GM19438 (cell line): ENCODE measurements around the gene L1TD1.
"Not testable (repeated sequence)": the region's sequence is repeated elsewhere in the genome, so short reads cannot be mapped to it uniquely, and the experiment has no call there.

Experiments used
- ATAC-seq: cut with Tn5 transposase; IDR thresholded peaks from one replicate; pipeline ENCODE4 v1.9.1; 2021; ENCODE audit warnings: low read depth; ENCODE audit not compliant: unreplicated experiment

Gene L1TD1

DNA sequence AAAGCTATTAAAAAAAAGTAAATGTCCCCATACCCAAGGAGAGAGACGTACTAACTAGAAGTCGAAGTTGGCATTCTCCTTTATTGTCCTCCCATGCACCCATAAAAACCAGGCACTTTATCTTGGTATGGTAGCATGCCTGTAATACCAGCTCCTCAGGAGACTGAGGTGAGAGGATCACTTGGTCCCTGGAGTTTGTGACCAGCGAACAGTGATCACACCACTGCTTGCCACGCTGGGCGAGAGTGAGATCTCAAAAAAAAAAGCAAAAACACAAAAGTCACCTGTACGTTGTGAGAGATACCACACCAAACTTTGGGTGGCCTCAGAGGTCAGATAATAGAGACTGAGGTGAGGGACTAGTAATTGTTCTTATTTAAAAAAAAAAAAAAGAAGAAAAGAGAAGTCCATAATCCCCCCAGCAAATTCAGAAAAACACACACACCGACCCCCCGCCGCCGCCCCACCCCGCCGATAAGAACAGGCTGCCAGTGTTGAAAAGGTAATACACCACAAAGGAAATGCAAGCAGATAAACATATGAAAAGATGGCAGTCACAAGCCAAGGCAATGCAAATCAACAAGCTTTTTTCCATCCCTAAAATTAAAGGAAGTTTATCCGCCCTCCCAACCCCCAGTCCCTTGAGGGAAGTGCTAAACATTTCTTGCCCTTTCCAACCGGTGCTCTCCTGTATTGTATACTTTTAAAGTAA lies 3.6 kb downstream of the L1TD1 start:
- no peak for ATAC-seq

DNA sequence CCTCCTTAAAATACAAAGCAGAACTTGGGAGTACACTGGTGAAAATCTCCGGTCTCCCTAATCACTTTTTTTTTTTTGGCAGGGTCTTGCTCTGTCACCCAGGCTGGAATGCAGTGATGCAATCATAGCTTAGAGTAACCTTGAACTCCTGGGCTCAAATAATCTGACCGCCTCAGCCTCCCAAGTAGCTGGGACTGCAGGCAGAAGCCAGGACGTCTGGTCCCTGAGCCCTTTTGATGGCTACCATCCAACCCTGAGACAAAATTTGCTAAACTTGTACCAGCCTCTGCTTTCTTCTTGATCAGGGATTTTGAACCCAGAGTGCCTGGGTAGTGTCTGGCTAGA lies 4.1 kb downstream of the L1TD1 start:
- no peak for ATAC-seq

DNA sequence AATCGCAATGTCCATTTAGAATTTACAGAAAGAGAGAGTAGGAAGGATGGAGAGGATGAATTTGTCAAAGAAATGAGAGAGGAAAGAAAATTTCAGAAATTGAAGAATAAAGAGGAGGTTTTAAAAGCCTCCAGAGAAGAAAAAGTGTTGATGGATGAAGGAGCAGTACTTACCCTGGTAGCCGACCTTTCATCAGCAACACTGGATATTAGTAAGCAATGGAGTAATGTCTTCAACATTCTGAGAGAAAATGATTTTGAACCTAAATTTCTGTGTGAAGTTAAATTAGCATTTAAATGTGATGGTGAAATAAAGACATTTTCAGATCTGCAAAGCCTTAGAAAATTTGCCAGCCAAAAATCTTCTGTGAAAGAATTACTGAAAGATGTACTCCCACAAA lies 12.5 kb downstream of the L1TD1 start:
- ATAC-seq: no peak

DNA sequence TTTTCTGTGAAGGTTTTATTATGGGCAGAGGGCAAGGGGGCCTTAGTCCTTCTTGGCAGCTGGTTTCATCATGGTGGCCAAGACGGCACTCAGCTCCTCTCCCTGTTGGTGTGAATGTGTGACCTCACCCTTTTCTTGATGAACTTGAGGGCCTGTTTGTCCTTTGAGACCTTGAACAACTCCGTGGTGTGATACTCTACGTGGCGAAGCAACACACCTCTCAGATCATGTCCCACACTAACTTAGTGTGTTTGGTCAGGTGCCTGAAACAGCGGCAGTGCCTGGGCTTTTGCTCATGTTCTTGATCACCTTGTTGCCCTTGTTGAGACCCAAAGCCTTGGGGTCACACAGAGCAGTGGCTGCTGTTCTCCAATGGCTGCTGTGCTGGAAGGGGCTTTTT lies 13.4 kb downstream of the L1TD1 start:
- no peak for ATAC-seq

DNA sequence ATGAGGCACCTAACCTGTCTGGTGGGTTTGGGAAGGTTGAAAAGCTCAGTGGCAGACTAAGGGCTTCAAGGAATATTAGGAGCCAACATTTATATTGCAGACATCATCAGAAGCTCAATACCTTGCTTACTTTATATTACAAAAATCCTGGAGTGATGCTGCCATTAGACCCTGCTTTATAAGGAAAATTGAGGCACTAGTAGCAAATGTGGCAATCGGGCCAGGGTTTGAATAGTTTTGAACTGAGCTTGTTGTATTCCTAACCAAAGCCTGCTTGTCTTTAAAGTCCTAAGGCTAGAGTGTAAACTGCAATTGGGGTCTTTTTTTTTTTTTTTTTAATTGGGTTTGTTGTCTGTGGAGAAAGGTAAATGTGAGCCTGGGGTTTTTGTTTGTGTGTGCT lies 14.3 kb downstream of the L1TD1 start:
- ATAC-seq: no peak

DNA sequence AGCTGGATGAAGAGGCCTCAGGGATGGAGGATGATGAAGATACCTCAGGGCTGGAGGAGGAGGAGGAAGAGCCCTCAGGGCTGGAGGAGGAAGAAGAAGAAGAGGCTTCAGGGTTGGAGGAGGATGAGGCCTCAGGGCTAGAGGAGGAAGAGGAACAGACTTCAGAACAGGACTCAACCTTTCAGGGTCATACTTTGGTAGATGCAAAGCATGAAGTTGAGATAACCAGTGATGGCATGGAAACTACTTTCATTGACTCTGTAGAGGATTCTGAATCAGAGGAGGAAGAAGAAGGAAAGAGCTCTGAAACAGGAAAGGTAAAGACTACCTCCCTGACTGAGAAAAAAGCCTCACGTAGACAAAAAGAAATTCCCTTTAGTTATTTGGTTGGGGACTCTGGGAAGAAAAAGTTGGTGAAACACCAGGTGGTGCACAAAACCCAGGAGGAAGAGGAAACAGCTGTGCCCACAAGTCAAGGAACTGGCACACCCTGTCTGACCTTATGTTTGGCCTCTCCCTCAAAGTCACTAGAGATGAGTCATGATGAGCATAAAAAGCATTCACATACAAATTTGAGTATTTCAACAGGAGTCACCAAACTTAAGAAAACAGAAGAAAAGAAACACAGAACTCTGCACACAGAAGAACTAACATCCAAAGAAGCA lies 15.4 kb downstream of the L1TD1 start:
- ATAC-seq: no peak

DNA sequence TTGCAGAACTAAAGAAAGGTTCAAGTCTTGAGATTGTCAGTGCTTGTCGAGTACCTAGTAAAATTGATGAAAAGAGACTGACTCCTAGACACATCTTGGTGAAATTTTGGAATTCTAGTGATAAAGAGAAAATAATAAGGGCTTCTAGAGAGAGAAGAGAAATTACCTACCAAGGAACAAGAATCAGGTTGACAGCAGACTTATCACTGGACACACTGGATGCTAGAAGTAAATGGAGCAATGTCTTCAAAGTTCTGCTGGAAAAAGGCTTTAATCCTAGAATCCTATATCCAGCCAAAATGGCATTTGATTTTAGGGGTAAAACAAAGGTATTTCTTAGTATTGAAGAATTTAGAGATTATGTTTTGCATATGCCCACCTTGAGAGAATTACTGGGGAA lies 16.3 kb downstream of the L1TD1 start:
- ATAC-seq: no peak

DNA sequence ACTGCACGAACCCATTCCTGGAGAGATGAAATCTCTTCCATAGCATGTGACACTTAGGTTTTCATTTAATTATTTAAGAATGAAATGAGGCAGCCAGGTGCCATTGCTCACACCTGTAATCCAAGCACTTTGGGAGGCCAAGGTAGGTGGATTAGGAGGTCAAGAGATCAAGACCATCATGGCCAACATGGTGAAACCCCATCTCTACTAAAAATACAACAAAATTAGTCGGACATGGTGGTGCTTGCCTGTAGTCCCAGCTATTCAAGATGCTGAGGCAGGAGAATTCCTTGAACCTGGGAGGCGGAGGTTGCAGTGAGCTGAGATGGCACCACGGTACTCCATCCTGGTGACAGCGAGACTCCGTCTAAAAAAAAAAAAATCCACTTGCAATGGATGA lies 17.8 kb downstream of the L1TD1 start:
- ATAC-seq: no peak

DNA sequence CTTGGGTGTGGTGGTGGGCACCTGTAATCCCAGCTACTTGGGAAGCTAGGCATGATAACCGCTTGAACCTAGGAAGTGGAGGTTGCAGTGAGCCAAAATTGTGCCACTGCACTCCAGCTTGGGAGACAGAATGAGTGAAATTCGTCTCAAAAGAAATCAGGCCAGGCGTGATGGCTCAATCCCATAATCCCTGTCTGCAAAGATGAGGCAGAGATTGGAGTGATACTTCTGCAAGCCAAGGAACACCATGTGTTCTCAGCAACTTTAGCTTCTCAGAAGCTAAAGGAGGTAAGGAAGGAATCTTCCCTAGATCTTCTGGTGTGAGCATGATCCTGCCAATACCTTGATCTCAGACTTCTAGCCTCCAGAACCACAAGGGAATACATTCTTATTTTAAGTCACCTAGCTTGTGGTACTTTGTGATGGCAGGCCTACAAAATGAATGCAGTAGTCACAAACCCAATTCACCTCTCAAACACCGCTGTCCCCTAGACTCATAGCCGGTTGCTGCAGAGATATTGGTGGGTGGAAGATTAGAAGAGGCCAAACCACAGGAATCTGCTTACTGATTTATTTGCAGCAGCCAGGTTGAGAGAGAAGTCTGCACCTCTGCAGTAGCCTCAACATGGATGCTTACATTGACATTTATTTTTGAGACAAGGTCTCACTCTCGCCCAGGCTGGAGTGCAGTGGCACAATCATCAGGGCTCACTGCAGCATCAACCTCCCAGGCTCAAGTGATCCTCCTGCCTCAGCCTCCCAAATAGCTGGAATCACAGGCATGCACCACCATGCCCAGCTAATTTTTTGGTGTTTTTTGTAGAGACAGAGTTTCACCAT lies 18.6 kb downstream of the L1TD1 start:
- no peak for ATAC-seq

DNA sequence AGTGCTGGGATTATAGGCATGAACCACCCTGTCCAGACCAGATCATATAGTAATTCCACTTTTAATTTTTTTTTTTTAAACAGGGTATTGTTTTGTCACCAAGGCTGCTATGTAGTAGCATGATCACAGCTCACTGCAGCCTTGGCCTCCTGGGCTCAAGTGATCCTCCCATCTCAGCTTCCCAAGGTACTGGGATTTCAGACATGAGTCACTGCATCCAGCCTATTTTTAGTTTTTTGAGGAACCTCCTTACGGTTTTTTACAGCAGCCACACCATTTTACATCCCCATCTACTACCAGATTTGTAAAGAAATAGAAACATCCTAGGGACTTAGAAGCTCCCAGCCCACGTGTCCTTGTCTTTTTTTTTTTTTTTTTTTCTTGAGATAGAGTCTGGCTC lies 24.0 kb downstream of the L1TD1 start:
- no peak for ATAC-seq

DNA sequence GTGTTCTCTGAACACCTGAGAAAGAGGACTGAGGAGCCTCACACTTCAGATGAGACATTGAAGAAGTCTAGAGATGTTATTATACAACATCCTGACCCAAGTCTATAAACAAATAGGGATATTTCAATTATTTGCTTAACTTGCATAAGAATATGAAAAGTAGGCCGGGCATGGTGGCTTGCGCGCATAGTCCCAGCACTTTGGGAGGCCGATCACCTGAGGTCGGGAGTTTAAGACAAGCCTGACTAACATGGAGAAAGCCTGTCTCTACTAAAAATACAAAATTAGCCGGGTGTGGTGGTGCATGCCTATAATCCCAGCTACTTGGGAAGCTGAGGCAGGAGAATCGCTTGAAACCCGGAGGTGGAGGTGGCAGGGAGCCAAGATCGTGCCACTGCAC lies 25.8 kb downstream of the L1TD1 start:
- ATAC-seq: not testable (repeated sequence)

DNA sequence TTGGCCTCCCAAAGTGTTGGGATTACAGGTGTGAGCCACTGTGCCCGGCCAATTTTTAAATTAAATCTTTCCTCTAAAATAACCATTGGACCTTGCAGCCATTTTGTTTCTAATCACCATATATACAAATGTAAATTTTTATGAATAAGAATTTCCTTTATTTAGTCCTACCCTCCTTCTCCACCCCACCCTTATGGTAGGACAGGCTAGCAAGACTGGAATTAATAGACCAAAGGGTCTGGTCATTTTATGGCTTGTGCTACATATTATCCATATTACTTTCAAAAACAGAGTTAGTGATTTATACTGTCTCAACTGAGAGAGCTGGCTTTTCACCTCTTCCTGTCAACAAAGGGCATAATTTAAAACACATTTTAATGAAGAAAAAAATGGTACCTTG lies 26.5 kb downstream of the L1TD1 start:
- ATAC-seq: no peak

DNA sequence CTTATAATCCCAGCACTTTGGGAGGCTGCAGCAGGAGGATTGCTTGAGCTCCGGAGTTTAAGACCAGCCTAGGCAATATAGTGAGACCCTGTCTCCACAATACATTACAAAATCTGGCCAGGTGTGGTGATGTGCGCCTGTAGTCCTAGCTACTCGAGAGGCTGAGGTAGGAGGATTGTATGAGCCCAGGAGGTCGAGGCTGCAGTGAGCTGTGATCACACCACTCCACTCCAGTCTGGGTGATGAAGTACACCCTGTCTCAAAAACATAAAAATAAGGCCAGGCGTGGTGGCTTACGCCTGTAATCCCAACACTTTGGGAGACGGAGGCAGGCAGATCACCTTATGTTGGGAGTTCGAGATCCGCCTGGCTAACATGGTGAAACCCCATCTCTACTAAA lies 27.7 kb downstream of the L1TD1 start:
- ATAC-seq: no peak

DNA sequence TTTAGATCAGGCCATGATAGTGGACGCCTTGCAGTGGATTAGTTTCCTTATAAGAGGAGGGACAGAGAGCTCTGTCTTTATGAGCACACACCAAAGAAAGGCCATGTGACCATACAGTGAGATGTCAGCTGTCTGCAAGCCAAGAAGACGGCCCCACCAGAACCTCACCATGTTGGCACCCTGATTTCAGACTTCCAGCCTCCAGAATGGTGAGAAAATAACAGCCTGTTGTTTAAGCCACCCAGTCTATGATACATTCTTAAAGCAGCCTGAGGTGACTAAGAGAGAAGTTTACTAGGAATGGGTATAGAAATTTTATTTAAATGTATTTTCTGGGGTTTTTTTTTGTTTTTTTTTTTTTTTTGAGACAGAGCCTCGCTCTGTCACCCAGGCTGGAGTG lies 29.5 kb downstream of the L1TD1 start:
- ATAC-seq: no peak

DNA sequence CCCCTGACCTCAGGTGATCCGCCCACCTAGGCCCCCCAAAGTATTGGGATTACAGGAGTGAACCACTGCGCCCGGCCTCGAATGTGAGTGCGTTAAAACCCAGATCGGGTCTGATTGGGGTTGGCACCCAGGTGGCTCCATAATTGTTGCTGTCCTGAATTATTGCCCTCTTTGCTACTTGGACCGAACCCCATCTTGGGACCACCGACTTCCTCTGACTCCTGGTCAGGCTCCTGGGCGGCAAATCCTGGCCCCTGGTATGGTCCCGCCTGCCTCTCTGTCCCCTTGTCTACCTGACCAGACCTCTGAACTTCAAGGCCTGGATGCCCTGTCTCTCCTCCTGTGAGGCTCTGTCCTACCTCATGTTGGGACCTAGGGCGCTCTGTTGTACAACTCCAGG lies 32.8 kb downstream of the L1TD1 start:
- ATAC-seq: no peak

DNA sequence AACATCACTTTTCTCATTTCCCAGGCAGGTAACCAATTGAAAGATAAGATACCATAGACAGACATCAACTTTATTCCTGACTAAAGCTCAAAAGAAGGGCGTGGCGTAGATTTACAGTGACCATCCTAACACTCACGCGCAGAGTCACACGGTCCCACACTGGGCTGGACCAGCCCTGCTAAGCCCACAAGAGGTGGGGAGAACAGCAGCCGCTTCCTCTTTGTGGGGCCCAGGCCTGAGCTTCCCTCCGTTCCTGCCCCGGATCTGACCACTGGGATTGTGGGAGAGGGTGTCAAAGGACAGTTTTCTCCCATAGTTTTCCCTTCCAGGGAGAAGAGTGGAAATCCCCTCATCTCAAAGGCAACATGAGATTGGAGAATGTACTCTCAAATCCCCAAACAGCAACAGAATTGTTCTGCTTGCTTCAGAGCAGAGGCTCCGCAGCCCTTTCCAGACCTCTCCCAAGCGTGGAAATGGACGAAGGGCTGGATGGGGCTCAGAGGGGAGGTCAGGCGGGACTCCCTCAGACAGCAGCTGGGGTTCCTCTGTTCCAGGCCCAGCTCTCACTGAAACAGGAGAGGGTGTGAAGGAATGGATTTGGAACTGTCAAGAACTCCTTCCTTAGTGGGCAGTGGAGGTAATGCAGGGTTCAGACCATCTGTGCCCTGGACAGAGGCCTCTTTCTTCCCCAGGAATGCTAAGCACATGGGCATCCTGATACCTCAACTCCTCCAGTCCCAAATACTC lies 33.7 kb downstream of the L1TD1 start:
- ATAC-seq: no peak

DNA sequence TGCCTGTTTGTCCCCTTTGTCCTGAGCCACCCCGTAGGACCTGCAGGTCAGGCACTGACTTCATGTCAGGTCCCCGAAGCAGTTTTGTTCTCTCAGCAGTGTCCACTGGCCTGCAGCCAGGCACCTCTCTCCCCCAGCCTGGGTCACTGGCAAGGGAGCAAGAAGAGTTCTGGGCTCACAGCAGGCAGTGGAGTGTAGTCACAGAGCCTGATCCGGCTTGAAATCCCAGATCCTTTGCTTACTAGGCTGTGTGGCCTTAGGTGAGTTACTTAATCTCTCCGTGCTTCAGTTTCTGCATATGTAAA lies 34.2 kb downstream of the L1TD1 start:
- ATAC-seq: no peak

DNA sequence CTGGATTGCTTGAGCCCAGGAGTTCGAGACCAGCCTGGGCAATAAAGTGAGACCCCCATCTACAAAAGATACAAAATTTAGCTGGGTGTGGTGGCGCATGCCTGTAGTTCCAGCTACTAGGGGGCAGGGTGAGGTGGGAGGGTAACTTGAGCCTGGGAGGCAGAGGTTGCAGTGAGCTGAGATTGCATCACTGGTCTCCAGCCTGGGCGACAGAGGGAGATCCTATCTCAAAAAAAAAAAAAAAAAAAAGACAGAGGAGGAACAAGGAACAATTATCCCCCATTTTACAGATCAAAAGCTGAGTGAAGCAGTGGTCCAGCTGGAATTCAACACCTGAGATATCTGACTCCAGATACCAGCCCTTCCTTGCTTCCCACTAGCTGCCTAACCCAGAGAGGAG lies 34.8 kb downstream of the L1TD1 start:
- no peak for ATAC-seq

DNA sequence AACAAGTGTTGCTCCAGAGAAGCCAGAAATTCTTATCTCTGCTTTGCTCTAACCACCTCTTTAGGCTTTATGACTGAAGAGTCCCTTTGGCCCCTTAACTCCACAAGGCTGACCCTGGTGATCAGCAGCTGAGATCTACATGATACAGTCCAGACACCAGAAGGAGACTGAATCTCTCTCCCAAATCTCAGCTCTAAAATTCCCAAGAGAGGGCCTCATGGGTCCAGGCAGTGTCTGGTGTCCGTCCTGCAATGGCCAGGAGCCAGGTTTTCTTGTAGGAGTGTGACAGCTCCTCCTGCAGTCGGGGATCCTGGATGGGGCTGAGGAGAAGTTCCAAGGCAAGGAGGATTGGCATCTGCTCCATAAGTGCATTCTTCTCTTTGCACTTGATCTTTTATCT lies 35.3 kb downstream of the L1TD1 start:
- no peak for ATAC-seq

DNA sequence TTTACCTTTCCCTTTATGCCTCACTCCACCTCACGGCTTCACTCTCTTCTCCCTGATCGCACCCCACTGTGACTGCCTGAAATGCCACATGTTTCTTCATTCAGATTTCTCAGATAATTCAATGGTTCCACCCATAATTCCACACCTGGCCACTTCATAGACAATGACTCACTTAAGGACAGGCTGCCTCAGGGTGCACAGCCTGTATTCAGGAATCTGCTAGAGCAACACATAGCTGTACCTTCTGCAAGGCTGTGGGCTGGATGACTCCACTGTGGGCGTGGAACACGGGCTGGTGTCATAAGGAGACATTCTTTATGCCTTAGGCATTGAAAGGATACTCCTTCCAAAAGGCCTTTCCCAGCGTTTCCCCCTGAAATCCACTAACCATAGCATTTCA lies 36.1 kb downstream of the L1TD1 start:
- ATAC-seq: no peak

DNA sequence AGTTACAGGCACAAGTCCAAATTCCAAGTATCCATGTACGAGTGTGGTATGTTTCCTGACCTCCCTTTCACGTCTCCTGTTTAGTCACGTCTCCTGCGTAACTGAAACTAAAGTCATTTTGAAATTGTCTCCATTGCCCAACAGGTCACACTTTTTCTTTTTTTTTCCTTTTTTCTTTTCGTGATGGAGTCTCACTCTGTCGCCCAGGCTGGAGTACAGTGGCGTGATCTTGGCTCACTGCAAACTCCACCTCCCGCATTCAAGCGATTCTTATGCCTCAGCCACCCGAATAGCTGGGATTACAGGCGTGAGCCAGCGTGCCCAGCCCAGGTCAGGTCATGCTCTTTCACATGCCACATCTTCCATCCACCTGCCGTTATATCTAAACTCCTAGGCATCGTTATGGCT lies 38.2 kb downstream of the L1TD1 start:
- no peak for ATAC-seq
